T-cell (primary cell): Measurements from ENCODE around the gene PNMA1. TPM values are rescaled to one million over a fixed set of nuclear protein-coding genes. Genes with fewer than 3 reads are reported as not detected.
"Not testable (repeated sequence)": the region's sequence is repeated elsewhere in the genome, so short reads cannot be mapped to it uniquely, and the experiment has no call there.

Experiments used
- ATAC-seq, 4 experiments: fragments of 200-7000 bp in 3 of 4; fragments of 150-1000 bp in 1 of 4; cut with Tn5 transposase; replicated peaks in 1 of 4; 1 replicate in 3 of 4; 2 replicates in 1 of 4; pipeline ENCODE4 v1.10.0; 2021; ENCODE audit warnings: moderate library complexity in 3 of 4, mild to moderate bottlenecking in 2 of 4, moderate number of reproducible peaks in 1 of 4
- CTCF ChIA-PET, 2 donors: fragments of 300-600 bp; sonication (Branson Sonifier 250); formaldehyde crosslinking; loops; one replicate each; lab custom pipeline; 2022; ENCODE audit warnings: antibody characterized with exemption in 2 of 2; lab: Charles Lee
- POLR2A ChIA-PET, 2 donors: fragments of 300-600 bp; sonication (Branson Sonifier 250); formaldehyde crosslinking; loops; one replicate each; lab custom pipeline; 2022; ENCODE audit warnings: antibody characterized with exemption in 2 of 2; lab: Charles Lee
- DNase-seq, 35 experiments: peaks; one replicate each; pipeline versions ENCODE4 v3.0.0 to v3.0.0-alpha.2; 2013 to 2023
- H3K27ac ChIP-seq: one replicate; pipeline ENCODE4 v1.5.1; 2013; ENCODE audit warnings: low read length
- H3K27me3 ChIP-seq, 2 experiments: replicated peaks in 1 of 2; 1 replicate in 1 of 2; 2 replicates in 1 of 2; pipeline versions ENCODE4 v1.6.1 to v1.7.0; 2013; ENCODE audit warnings: low read length in 1 of 2, mixed read lengths in 1 of 2; ENCODE audit not compliant: control insufficient read depth in 2 of 2, insufficient read depth in 2 of 2; ENCODE audit errors: extremely low read depth in 1 of 2
- H3K36me3 ChIP-seq, 2 donors: 1 replicate in 1 of 2; 2 replicates in 1 of 2; pipeline versions ENCODE4 v1.6.1 to v1.7.0; 2013; ENCODE audit warnings: low read length in 1 of 2; ENCODE audit not compliant: control insufficient read depth in 2 of 2, insufficient read depth in 1 of 2; ENCODE audit errors: extremely low read depth in 1 of 2
- H3K4me1 ChIP-seq, 2 experiments: 1 replicate in 1 of 2; 2 replicates in 1 of 2; pipeline versions ENCODE4 v1.6.1 to v1.7.0; 2013; ENCODE audit warnings: low read length in 2 of 2, mixed read lengths in 1 of 2; ENCODE audit not compliant: insufficient read depth in 2 of 2, control insufficient read depth in 1 of 2; ENCODE audit errors: extremely low read depth in 1 of 2
- H3K4me3 ChIP-seq, 2 donors: 1 replicate in 1 of 2; 2 replicates in 1 of 2; pipeline versions ENCODE4 v1.5.1 to v1.7.0; 2013; ENCODE audit warnings: mild to moderate bottlenecking in 2 of 2, low read length in 1 of 2, moderate library complexity in 1 of 2; ENCODE audit not compliant: control insufficient read depth in 1 of 2; ENCODE audit errors: extremely low read depth in 1 of 2
- H3K9me3 ChIP-seq: 2 replicates; pipeline ENCODE4 v1.7.0; 2013
- H3K27ac Mint-ChIP-seq, 2 donors: one replicate each; pipeline ENCODE4 v1.8.0; 2020 to 2021; ENCODE audit warnings: mild to moderate bottlenecking in 2 of 2, mixed read lengths in 2 of 2
- H3K27me3 Mint-ChIP-seq, 2 donors: one replicate each; pipeline ENCODE4 v1.8.0; 2021 to 2022; ENCODE audit warnings: mixed read lengths in 2 of 2
- H3K36me3 Mint-ChIP-seq: one replicate; pipeline ENCODE4 v1.8.0; 2021; ENCODE audit warnings: mixed read lengths
- H3K4me1 Mint-ChIP-seq, 3 donors: one replicate each; pipeline ENCODE4 v1.8.0; 2020 to 2022; ENCODE audit warnings: mixed read lengths in 3 of 3, mild to moderate bottlenecking in 1 of 3
- H3K4me3 Mint-ChIP-seq, 3 donors: one replicate each; pipeline ENCODE4 v1.8.0; 2020 to 2022; ENCODE audit warnings: mild to moderate bottlenecking in 3 of 3, mixed read lengths in 3 of 3, moderate library complexity in 3 of 3
- H3K9me3 Mint-ChIP-seq, 3 donors: one replicate each; pipeline ENCODE4 v1.8.0; 2020 to 2022; ENCODE audit warnings: mixed read lengths in 3 of 3
- WGBS: methylation state at CpG from one replicate; pipeline ENCODE4 v1.1.5; 2013; ENCODE audit warnings: missing lambda C conversion rate; ENCODE audit not compliant: insufficient coverage; 5-methylcytosine and 5-hydroxymethylcytosine counted together
- total RNA-seq, 35 experiments: library from RNA in 6 of 35; stranded (reverse) in 6 of 35; fragments of 120-200 nt in 1 of 35; gene quantifications; one replicate each; pipeline versions ENCODE4 v1.2.1 to v1.2.4 and lab custom pipeline; 2013 to 2026

PNMA1 gene
- total RNA-seq, 5 donors from 2014 or later (not counting 1 experiment from before 2014, with no cell fraction given): 36.2 to 57.9 (median 53.4) TPM

GRCh38 chr14:73710737-73711136 lies 3.4 kb downstream of the PNMA1 start:
- peaks cover 0 to under 1% of the 10 kb centered on the region in 2 donors for H3K36me3 ChIP-seq
- ATAC-seq: no peak
- WGBS: 96% methylated on average over 4 of the region's 5 CpGs
- DNase-seq: peak in 1 of 35 experiments; percentile 10
- no peaks in the 10 kb centered on the region for H3K9me3 ChIP-seq
- ChIA-PET CTCF (interaction anchor here in 1 of 2 donors (0.6 to 0.9 kb wide), 2 partner anchors 18 to 68 kb away, joined by 3 read pairs; no protein-coding TSS in a partner anchor), POLR2A (no interaction called here)
- Mint-ChIP-seq H3K4me3 (peak overlapping the region in 1 of 3 donors; percentile 49), H3K4me1 (peaks cover 24 to 40% (median 26%) of the 10 kb centered on the region in 3 donors), H3K27ac (peak overlapping the region; percentile 19 to 52), H3K36me3 (peaks cover 5% of the 10 kb centered on the region), H3K9me3 (no peaks in the 10 kb centered on the region), H3K27me3 (no peaks in the 10 kb centered on the region)
- H3K4me1 ChIP-seq: peaks cover 12 to 30% of the 10 kb centered on the region in 2 experiments
- H3K27me3 ChIP-seq: no peaks in the 10 kb centered on the region
- no peak overlapping the region for H3K27ac ChIP-seq
- no peak overlapping the region for H3K4me3 ChIP-seq

DNA sequence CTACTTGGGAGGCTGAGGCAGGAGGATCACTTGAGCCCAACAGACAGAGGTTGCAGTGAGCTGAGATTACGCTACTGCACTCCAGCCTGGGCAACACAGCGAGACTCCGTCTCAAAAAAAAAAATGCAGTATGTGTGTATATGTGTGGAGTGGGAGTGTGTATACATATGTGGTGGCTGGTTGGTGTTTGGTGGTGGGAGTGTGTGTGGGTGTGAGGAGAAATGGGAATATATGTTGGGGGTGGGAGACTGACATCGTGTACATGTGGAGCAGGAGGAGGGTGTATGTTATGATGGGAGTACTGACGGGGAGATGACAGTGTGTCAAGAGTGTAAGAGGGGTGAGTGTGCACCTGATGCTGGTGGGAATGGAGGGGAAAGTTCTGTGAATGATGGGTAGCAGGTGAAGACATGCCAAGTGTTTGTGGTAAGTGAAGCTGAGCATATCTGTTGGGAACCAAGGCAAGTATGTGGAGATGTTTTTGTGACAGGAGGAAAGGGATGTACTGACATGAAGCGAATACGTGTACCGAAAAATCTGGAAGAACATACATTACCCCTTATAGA lies 4.2 kb downstream of the PNMA1 start:
- H3K9me3 Mint-ChIP-seq: no peaks in the 10 kb centered on the region
- H3K27me3 Mint-ChIP-seq: no peaks in the 10 kb centered on the region
- Histone ChIP-seq H3K4me1 (peaks cover 12 to 30% of the 10 kb centered on the region in 2 experiments), H3K4me3 (no peak overlapping the region), H3K36me3 (no peaks in the 10 kb centered on the region), H3K27ac (no peak overlapping the region), H3K27me3 (no peaks in the 10 kb centered on the region), H3K9me3 (no peaks in the 10 kb centered on the region)
- 97% methylated on average over 5 of the region's 8 CpGs for WGBS
- peak overlapping the region in 1 of 2 donors; percentile 3 for H3K27ac Mint-ChIP-seq
- DNase-seq (no peak), ATAC-seq (no peak)
- CTCF ChIA-PET: interaction anchor here in 1 of 2 donors (0.9 kb wide), 1 partner anchor 19 kb away, joined by 3 read pairs; no protein-coding TSS in a partner anchor
- peak overlapping the region in 2 of 3 donors; percentile 4 to 23 for H3K4me3 Mint-ChIP-seq
- POLR2A ChIA-PET: no interaction called here
- H3K4me1 Mint-ChIP-seq: peaks cover 24 to 40% (median 26%) of the 10 kb centered on the region in 3 donors
- H3K36me3 Mint-ChIP-seq: peaks cover 5% of the 10 kb centered on the region

DNA sequence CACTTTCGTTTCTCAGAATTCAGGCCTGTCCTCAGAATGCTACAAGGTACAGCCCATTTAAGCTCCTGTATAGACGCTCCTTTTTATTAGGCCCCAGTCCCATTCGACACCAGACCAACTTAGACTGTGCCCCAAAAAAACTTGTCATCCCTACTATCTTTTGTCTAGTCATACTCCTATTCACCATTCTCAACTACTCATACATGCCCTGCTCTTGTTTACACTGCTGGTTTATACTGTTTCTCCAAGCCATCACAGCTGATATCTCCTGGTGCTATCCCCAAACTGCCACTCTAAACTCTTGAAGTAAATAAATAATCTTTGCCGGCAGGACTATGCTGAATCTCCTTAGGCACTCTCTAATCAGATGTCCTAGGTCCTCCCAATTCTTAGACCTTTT lies 6.1 kb downstream of the PNMA1 start:
- H3K9me3 ChIP-seq, H3K36me3 ChIP-seq, H3K36me3 Mint-ChIP-seq, H3K27ac Mint-ChIP-seq, DNase-seq, H3K4me3 ChIP-seq, H3K27me3 ChIP-seq, ATAC-seq, H3K27ac ChIP-seq, H3K4me3 Mint-ChIP-seq, H3K9me3 Mint-ChIP-seq, POLR2A ChIA-PET, CTCF ChIA-PET, H3K27me3 Mint-ChIP-seq: not testable (repeated sequence)
- WGBS: 96% methylated on average over 3 of the region's 4 CpGs
- peaks cover 8 to 19% of the 10 kb centered on the region in 2 experiments for H3K4me1 ChIP-seq
- peaks cover 14 to 33% (median 18%) of the 10 kb centered on the region in 3 donors for H3K4me1 Mint-ChIP-seq

DNA sequence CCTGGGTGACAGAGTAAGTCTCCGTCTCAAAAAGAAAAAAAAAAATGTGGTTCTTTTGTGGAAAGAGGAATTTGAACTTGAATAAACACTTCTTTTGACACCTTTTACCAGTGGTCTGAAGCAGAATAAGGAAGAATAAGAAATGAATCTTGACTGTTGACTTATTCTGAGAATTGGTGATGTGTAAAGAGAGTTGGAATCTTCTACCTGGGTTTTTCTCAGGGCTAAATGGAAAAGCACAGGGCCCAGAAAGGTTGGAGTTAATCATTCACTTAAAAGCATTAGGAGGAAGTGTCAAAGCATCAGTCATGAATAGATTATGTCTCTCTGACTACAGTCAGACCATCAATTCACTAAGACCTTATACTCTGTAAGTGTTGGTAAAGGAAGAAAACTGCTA lies 13.9 kb downstream of the PNMA1 start:
- H3K27me3 ChIP-seq: no peaks in the 10 kb centered on the region
- no peak overlapping the region for H3K4me3 Mint-ChIP-seq
- DNase-seq (no peak), ATAC-seq (no peak)
- no peaks in the 10 kb centered on the region for H3K9me3 ChIP-seq
- H3K4me1 Mint-ChIP-seq: peaks cover 0 to 13% (median 7%) of the 10 kb centered on the region in 3 donors
- H3K4me3 ChIP-seq: no peak overlapping the region
- ChIA-PET POLR2A (no interaction called here), CTCF (no interaction called here)
- no peaks in the 10 kb centered on the region for H3K27me3 Mint-ChIP-seq
- no peak overlapping the region for H3K27ac ChIP-seq
- no peaks in the 10 kb centered on the region for H3K4me1 ChIP-seq
- H3K36me3 Mint-ChIP-seq: peaks cover 17% of the 10 kb centered on the region
- no peaks in the 10 kb centered on the region for H3K36me3 ChIP-seq
- WGBS: no CpG with 5 or more reads among the region's 1 CpG
- H3K27ac Mint-ChIP-seq: no peak overlapping the region
- no peaks in the 10 kb centered on the region for H3K9me3 Mint-ChIP-seq

GRCh38 chr14:73696466-73697400 lies 17.5 kb downstream of the PNMA1 start:
- ATAC-seq (peak in 1 of 4 experiments; percentile 35), DNase-seq (no peak)
- no peaks in the 10 kb centered on the region for H3K9me3 ChIP-seq
- POLR2A ChIA-PET: interaction anchor here in 1 of 2 donors (0.5 kb wide), 1 partner anchor 23 kb away, joined by 3 read pairs; no protein-coding TSS in a partner anchor
- Mint-ChIP-seq H3K4me1 (peaks cover 0 to 13% (median 7%) of the 10 kb centered on the region in 3 donors), H3K27me3 (no peaks in the 10 kb centered on the region), H3K27ac (no peak overlapping the region), H3K4me3 (no peak overlapping the region), H3K36me3 (peaks cover 24% of the 10 kb centered on the region), H3K9me3 (no peaks in the 10 kb centered on the region)
- no peaks in the 10 kb centered on the region for H3K4me1 ChIP-seq
- H3K27me3 ChIP-seq: no peaks in the 10 kb centered on the region
- H3K27ac ChIP-seq: no peak overlapping the region
- WGBS: 10% methylated on average over 2 of the region's 2 CpGs
- no peak overlapping the region for H3K4me3 ChIP-seq
- H3K36me3 ChIP-seq: no peaks in the 10 kb centered on the region
- CTCF ChIA-PET: no interaction called here

DNA sequence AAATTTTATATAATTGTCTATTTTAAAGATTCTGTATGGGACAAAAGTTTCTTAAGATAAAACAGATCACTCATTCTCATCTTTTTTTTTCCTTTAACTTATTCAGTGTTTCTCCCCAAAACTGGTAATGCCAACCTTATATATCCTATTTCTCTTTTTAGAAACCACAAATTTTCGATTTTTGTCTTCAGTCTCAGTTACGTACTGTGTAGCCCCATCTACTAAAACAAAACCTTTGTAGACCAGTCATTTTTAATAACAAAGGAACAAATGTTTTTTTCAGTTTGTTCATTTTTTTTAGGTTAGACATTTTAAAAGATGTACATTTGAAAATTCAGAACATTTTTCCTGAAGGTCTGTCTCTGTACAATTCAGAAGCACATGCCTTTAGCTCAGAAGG lies 18.2 kb downstream of the PNMA1 start:
- Mint-ChIP-seq H3K4me1 (peaks cover 0 to 13% (median 7%) of the 10 kb centered on the region in 3 donors), H3K27me3 (no peaks in the 10 kb centered on the region), H3K36me3 (peaks cover 24% of the 10 kb centered on the region), H3K9me3 (no peaks in the 10 kb centered on the region), H3K27ac (no peak overlapping the region), H3K4me3 (no peak overlapping the region)
- no peaks in the 10 kb centered on the region for H3K27me3 ChIP-seq
- CTCF ChIA-PET: no interaction called here
- no peak overlapping the region for H3K27ac ChIP-seq
- no peaks in the 10 kb centered on the region for H3K9me3 ChIP-seq
- H3K4me1 ChIP-seq: no peaks in the 10 kb centered on the region
- ATAC-seq (no peak), DNase-seq (no peak)
- POLR2A ChIA-PET: no interaction called here
- no peaks in the 10 kb centered on the region for H3K36me3 ChIP-seq
- no CpG with 5 or more reads among the region's 2 CpGs for WGBS
- H3K4me3 ChIP-seq: no peak overlapping the region
